ENCODE data around the gene TRIOBP.
A peak's percentile ranks its signal among the peaks of the same experiment; 100 is the strongest.
"Not testable (repeated sequence)": the region's sequence is repeated elsewhere in the genome, so short reads cannot be mapped to it uniquely, and the experiment has no call there.

TRIOBP gene

GRCh38 chr22:37776639-37777005 is 79.8 kb downstream of the TRIOBP start:
- no peak for DNase-seq

GRCh38 chr22:37777122-37777687 is 80.4 kb downstream of the TRIOBP start:
- peak in 2 of 3 experiments; percentile 27 to 38 for DNase-seq

- DNase-seq, result no peak
These were observed 81.6 kb downstream of the TRIOBP start for GRCh38 chr22:37778370-37779009.

GRCh38 chr22:37781434-37782059 is 84.7 kb downstream of the TRIOBP start:
- DNase-seq, result no peak

- no peak for DNase-seq
These were observed 85.7 kb downstream of the TRIOBP start for GRCh38 chr22:37782340-37783168.

GRCh38 chr22:37784829-37785495 is 88.1 kb downstream of the TRIOBP start:
- peak in 2 of 3 experiments; percentile 30 to 76 for DNase-seq

- DNase-seq, result no peak
These were observed 93.4 kb downstream of the TRIOBP start for GRCh38 chr22:37790234-37790633.

- DNase-seq, result no peak
These were observed 95.6 kb downstream of the TRIOBP start for GRCh38 chr22:37792494-37792893.

GRCh38 chr22:37794376-37794775 is 97.5 kb downstream of the TRIOBP start:
- no peak for DNase-seq

- DNase-seq, result no peak
These were observed 99.2 kb downstream of the TRIOBP start for GRCh38 chr22:37796079-37796478.

GRCh38 chr22:37797259-37797658 is 100.4 kb downstream of the TRIOBP start:
- DNase-seq, result not testable (repeated sequence)

GRCh38 chr22:37797874-37798500 is 101.1 kb downstream of the TRIOBP start:
- DNase-seq, result no peak

GRCh38 chr22:37799979-37800378 is 103.1 kb downstream of the TRIOBP start:
- not testable (repeated sequence) for DNase-seq

GRCh38 chr22:37801946-37802309 is 105.1 kb downstream of the TRIOBP start:
- DNase-seq, result peak in 2 of 3 experiments; percentile 17 to 60

GRCh38 chr22:37802310-37803194 is 105.7 kb downstream of the TRIOBP start:
- peak; percentile 30 to 72 (median 65) for DNase-seq

- DNase-seq, result no peak
These were observed 106.4 kb downstream of the TRIOBP start for GRCh38 chr22:37803195-37803638.

- DNase-seq, result no peak
These were observed 106.9 kb downstream of the TRIOBP start for GRCh38 chr22:37803639-37804351.

- no peak for DNase-seq
These were observed 107.6 kb downstream of the TRIOBP start for GRCh38 chr22:37804352-37804880.

- peak; percentile 62 to 75 (median 73) for DNase-seq
These were observed 108.3 kb downstream of the TRIOBP start for GRCh38 chr22:37804881-37805809.
